Neural progenitor cell (in vitro differentiated cells): ENCODE results near the gene CXCL17. TPM values are rescaled to one million over a fixed set of nuclear protein-coding genes. Genes with fewer than 3 reads are reported as not detected.

Experiments used
- DNase-seq: peaks from one replicate; pipeline ENCODE4 v3.0.0-alpha.2; 2016; ENCODE audit warnings: low spot score
- H2AFZ ChIP-seq: fragments of 200-600 bp; sonication (generic); replicated peaks from 2 replicates; pipeline ENCODE4 v1.6.1; 2016; ENCODE audit warnings: antibody characterized with exemption
- H3F3A ChIP-seq: fragments of 200-600 bp; sonication (generic); 2 replicates; pipeline ENCODE4 v1.6.1; 2016; ENCODE audit warnings: antibody characterized with exemption, low read depth
- H3K27ac ChIP-seq: fragments of 200-600 bp; sonication (generic); 2 replicates; pipeline ENCODE4 v1.5.1; 2016; ENCODE audit warnings: mild to moderate bottlenecking
- H3K27me3 ChIP-seq: fragments of 200-600 bp; sonication (generic); 2 replicates; pipeline ENCODE4 v1.6.1; 2016; ENCODE audit warnings: mild to moderate bottlenecking, moderate library complexity
- H3K36me3 ChIP-seq: fragments of 200-600 bp; sonication (generic); 2 replicates; pipeline ENCODE4 v1.5.1; 2016
- H3K4me1 ChIP-seq: fragments of 200-600 bp; sonication (generic); 2 replicates; pipeline ENCODE4 v1.6.1; 2016; ENCODE audit warnings: mixed run types
- H3K4me2 ChIP-seq: fragments of 200-600 bp; sonication (generic); 2 replicates; pipeline ENCODE4 v1.6.1; 2016
- H3K4me3 ChIP-seq: fragments of 200-600 bp; sonication (generic); 2 replicates; pipeline ENCODE4 v1.5.1; 2016
- H3K79me2 ChIP-seq: fragments of 200-600 bp; sonication (generic); 2 replicates; pipeline ENCODE4 v1.6.1; 2016; ENCODE audit warnings: low read depth
- H3K9ac ChIP-seq: fragments of 200-600 bp; sonication (generic); 2 replicates; pipeline ENCODE4 v1.6.1; 2016
- H3K9me3 ChIP-seq: fragments of 200-600 bp; sonication (generic); 2 replicates; pipeline ENCODE4 v1.5.1; 2016; ENCODE audit warnings: low read depth
- H4K20me1 ChIP-seq: fragments of 200-600 bp; sonication (generic); 2 replicates; pipeline ENCODE4 v1.6.1; 2016; ENCODE audit warnings: low read depth
- H3K27ac Mint-ChIP-seq: 3 replicates; pipeline ENCODE4 v1.8.0; 2021; ENCODE audit warnings: mixed read lengths
- H3K27me3 Mint-ChIP-seq: 2 replicates; pipeline ENCODE4 v1.8.0; 2022; ENCODE audit warnings: low read depth, mild to moderate bottlenecking, inconsistent platforms, moderate library complexity, mixed read lengths; ENCODE audit not compliant: insufficient read depth
- H3K36me3 Mint-ChIP-seq: 3 replicates; pipeline ENCODE4 v1.8.0; 2021; ENCODE audit warnings: mixed read lengths
- H3K4me1 Mint-ChIP-seq: 3 replicates; pipeline ENCODE4 v1.8.0; 2021; ENCODE audit warnings: mixed read lengths
- H3K4me3 Mint-ChIP-seq: 3 replicates; pipeline ENCODE4 v1.8.0; 2021; ENCODE audit warnings: mild to moderate bottlenecking, moderate library complexity, mixed read lengths
- H3K9me3 Mint-ChIP-seq: 3 replicates; pipeline ENCODE4 v1.8.0; 2020; ENCODE audit warnings: mixed read lengths
- EZH2 ChIP-seq: fragments of 200-600 bp; sonication (generic); IDR thresholded peaks from 2 replicates; pipeline ENCODE4 v1.6.1; 2017; ENCODE audit warnings: antibody characterized with exemption, mild to moderate bottlenecking, moderate library complexity
- EZH2phosphoT487 ChIP-seq: fragments of 200-600 bp; sonication (generic); IDR thresholded peaks from 2 replicates; pipeline ENCODE4 v1.6.1; 2017; ENCODE audit warnings: antibody characterized with exemption
- total RNA-seq: library from RNA; depleted of rRNA; stranded (reverse); fragments of >200 nt; gene quantifications from 2 replicates; pipeline ENCODE4 v1.2.3, GENCODE V29; 2015; ENCODE audit warnings: low replicate concordance
- TF ChIP-seq, protein P1 (sequence below): fragments of 200-600 bp; sonication (generic); IDR thresholded peaks from 2 replicates; pipeline ENCODE4 v1.5.1; 2017; ENCODE audit warnings: antibody characterized with exemption, mild to moderate bottlenecking

CXCL17 gene
- total RNA-seq, 1 donor from 2014 or later = not detected

DNA sequence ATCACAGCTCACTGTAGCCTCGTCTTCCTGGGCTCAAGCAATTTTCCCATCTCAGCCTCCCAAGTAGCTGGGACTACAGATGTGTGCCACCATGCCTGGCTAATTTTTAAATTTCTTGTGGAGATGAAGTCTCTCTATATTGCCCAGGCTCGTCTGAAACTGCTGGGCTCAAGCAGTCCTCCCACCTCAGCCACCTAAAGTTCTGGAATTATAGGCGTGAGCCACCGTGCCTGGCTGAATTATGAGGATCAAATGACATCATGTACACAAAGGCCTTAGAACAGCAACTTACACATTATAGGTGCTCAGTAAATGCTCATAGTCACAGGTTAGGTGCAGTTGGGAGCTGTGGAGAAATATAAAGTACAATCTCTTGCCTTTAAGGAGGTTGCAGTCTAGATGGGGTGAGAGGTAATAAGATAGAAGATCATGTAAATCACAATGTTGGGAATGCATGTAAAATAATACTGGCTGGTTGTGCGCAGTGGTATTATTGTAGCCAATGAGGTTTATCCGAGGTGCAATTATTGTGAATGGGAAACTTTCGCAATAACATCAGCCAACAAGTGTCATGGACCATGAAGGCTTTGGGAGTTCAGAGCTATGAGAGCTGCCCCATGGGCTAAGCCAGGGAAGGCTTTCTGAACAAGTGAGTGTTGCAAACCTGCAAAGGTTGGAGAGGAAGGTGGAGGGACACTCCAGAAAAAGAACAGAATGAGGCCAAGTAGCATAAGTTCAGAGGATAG, 29.8 kb upstream of the CXCL17 start:
- Histone ChIP-seq H3K9ac (no peak overlapping the region), H3K9me3 (no peaks in the 10 kb centered on the region), H3K27ac (no peak overlapping the region), H3K4me2 (no peak overlapping the region), H4K20me1 (no peaks in the 10 kb centered on the region), H3K4me3 (no peak overlapping the region), H3F3A (peaks cover 38% of the 10 kb centered on the region), H3K36me3 (no peaks in the 10 kb centered on the region), H2AFZ (no peak overlapping the region), H3K27me3 (no peaks in the 10 kb centered on the region), H3K4me1 (peaks cover 20% of the 10 kb centered on the region), H3K79me2 (no peaks in the 10 kb centered on the region)
- TF ChIP-seq EZH2phosphoT487 (no peak), EZH2 (no peak)
- TF ChIP-seq, protein P1, sequence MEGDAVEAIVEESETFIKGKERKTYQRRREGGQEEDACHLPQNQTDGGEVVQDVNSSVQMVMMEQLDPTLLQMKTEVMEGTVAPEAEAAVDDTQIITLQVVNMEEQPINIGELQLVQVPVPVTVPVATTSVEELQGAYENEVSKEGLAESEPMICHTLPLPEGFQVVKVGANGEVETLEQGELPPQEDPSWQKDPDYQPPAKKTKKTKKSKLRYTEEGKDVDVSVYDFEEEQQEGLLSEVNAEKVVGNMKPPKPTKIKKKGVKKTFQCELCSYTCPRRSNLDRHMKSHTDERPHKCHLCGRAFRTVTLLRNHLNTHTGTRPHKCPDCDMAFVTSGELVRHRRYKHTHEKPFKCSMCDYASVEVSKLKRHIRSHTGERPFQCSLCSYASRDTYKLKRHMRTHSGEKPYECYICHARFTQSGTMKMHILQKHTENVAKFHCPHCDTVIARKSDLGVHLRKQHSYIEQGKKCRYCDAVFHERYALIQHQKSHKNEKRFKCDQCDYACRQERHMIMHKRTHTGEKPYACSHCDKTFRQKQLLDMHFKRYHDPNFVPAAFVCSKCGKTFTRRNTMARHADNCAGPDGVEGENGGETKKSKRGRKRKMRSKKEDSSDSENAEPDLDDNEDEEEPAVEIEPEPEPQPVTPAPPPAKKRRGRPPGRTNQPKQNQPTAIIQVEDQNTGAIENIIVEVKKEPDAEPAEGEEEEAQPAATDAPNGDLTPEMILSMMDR = no peak
- Mint-ChIP-seq H3K4me1 (peaks cover 12% of the 10 kb centered on the region), H3K36me3 (no peaks in the 10 kb centered on the region), H3K27me3 (peaks cover 2% of the 10 kb centered on the region), H3K27ac (no peak overlapping the region), H3K4me3 (no peak overlapping the region), H3K9me3 (no peaks in the 10 kb centered on the region)
- no peak for DNase-seq

- no peak overlapping the region for H3K4me3 Mint-ChIP-seq
- Histone ChIP-seq H3K36me3 (no peaks in the 10 kb centered on the region), H4K20me1 (no peaks in the 10 kb centered on the region), H3F3A (peaks cover 39% of the 10 kb centered on the region), H3K4me2 (no peak overlapping the region), H3K27ac (no peak overlapping the region), H3K79me2 (no peaks in the 10 kb centered on the region), H3K9ac (no peak overlapping the region), H3K4me1 (peaks cover 22% of the 10 kb centered on the region), H3K4me3 (no peak overlapping the region), H3K9me3 (no peaks in the 10 kb centered on the region), H2AFZ (no peak overlapping the region), H3K27me3 (no peaks in the 10 kb centered on the region)
- H3K36me3 Mint-ChIP-seq = no peaks in the 10 kb centered on the region
- H3K9me3 Mint-ChIP-seq = no peaks in the 10 kb centered on the region
- peaks cover 12% of the 10 kb centered on the region for H3K4me1 Mint-ChIP-seq
- no peak for DNase-seq
- TF ChIP-seq, protein P1 = no peak
- TF ChIP-seq EZH2phosphoT487 (no peak), EZH2 (no peak)
- no peak overlapping the region for H3K27ac Mint-ChIP-seq
- H3K27me3 Mint-ChIP-seq = peaks cover 2% of the 10 kb centered on the region
Measured at GRCh38 chr19:42471554-42472249, 29.0 kb upstream of the CXCL17 start.

DNA sequence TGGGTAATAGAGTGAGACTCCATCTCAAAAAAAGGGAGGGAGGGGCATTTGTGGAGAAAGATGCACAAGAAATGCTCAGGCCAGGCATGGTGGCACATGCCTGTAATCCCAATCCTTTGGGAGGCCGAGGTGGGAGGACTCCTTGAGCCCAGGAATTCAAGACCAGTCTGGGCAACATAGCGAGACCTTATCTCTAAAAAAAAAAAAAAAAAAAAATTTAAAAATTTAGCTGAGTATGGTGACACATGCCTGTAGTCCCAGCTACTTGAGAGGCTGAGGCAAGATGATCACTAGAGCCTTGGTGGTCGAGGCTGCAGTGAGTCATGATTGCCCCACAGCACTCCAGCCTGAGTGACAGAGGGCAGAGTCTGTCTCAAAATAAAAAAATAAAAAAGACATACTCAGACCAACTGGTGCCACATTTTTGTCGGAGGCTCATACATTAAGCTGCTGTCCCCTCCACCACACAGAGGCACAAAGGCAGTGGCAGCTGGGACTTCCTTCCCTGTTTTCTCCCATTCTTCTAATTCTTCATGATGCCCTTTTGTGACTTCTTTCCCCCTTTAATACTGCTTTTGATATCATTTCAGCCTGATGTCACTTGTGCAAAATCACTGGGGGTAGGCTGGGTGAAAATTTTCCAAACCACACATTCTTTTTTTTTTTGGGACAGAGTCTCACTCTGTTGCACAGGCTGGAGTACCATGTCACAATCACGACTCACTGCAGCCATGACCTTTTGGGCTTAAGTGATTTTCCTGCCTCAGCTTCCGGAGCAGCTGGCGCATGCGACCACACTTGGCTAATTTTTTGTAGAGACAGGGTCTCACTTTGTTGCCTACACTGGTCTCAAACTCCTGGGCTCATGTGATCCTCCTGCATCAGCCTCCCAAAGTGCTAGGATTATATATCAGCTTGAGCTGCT, 26.8 kb upstream of the CXCL17 start:
- peaks cover 4% of the 10 kb centered on the region for H3K27me3 Mint-ChIP-seq
- no peaks in the 10 kb centered on the region for H3K9me3 Mint-ChIP-seq
- TF ChIP-seq EZH2 (no peak), EZH2phosphoT487 (no peak)
- TF ChIP-seq, protein P1 = no peak
- Histone ChIP-seq H3K27me3 (no peaks in the 10 kb centered on the region), H3K27ac (no peak overlapping the region), H3K9ac (no peak overlapping the region), H2AFZ (no peak overlapping the region), H3K4me3 (no peak overlapping the region), H3K4me2 (no peak overlapping the region), H3K4me1 (peaks cover 21% of the 10 kb centered on the region), H3K79me2 (no peaks in the 10 kb centered on the region), H3K9me3 (no peaks in the 10 kb centered on the region), H3K36me3 (no peaks in the 10 kb centered on the region), H3F3A (peaks cover 37% of the 10 kb centered on the region), H4K20me1 (no peaks in the 10 kb centered on the region)
- H3K27ac Mint-ChIP-seq = no peak overlapping the region
- H3K4me1 Mint-ChIP-seq = peaks cover 13% of the 10 kb centered on the region
- no peaks in the 10 kb centered on the region for H3K36me3 Mint-ChIP-seq
- DNase-seq = no peak
- no peak overlapping the region for H3K4me3 Mint-ChIP-seq
